HEK293 (cell line): ENCODE results near the gene SYNGR3.
A peak's percentile ranks its signal among the peaks of the same experiment; 100 is the strongest.

Experiments used
- KLF16 ChIP-seq: fragments of 450-650 bp; formaldehyde crosslinking; IDR thresholded peaks from 2 replicates; pipeline ENCODE4 v1.5.1; 2017; ENCODE audit warnings: missing biosample characterization, missing genetic modification characterization
- MYNN ChIP-seq: fragments of 450-650 bp; formaldehyde crosslinking; IDR thresholded peaks from 2 replicates; pipeline ENCODE4 v1.5.1; 2016; ENCODE audit warnings: missing biosample characterization, missing genetic modification characterization, borderline replicate concordance
- RBAK ChIP-seq: fragments of 450-650 bp; formaldehyde crosslinking; IDR thresholded peaks from 2 replicates; pipeline ENCODE4 v1.5.1; 2016; ENCODE audit warnings: missing biosample characterization, missing genetic modification characterization
- REPIN1 ChIP-seq: fragments of 450-650 bp; formaldehyde crosslinking; IDR thresholded peaks from 2 replicates; pipeline ENCODE4 v1.5.1; 2017; ENCODE audit warnings: missing biosample characterization, missing genetic modification characterization, low read depth
- SP2 ChIP-seq: fragments of 450-650 bp; formaldehyde crosslinking; IDR thresholded peaks from 2 replicates; pipeline ENCODE4 v1.5.1; 2016; ENCODE audit warnings: missing biosample characterization, missing genetic modification characterization
- TCF7L2 ChIP-seq: IDR thresholded peaks from 2 replicates; pipeline ENCODE4 v1.6.1; 2011; ENCODE audit warnings: low read depth, mild to moderate bottlenecking, inconsistent platforms, low read length, moderate library complexity, borderline replicate concordance
- ZEB2 ChIP-seq: fragments of 450-650 bp; formaldehyde crosslinking; IDR thresholded peaks from 2 replicates; pipeline ENCODE4 v1.5.1; 2016; ENCODE audit warnings: missing biosample characterization, missing genetic modification characterization
- ZFP3 ChIP-seq: fragments of 450-650 bp; formaldehyde crosslinking; IDR thresholded peaks from 2 replicates; pipeline ENCODE4 v1.5.1; 2016; ENCODE audit warnings: low read depth, missing biosample characterization, missing genetic modification characterization
- ZNF223 ChIP-seq: fragments of 450-650 bp; formaldehyde crosslinking; IDR thresholded peaks from 2 replicates; pipeline ENCODE4 v1.5.1; 2016; ENCODE audit warnings: missing biosample characterization, missing genetic modification characterization
- ZNF23 ChIP-seq: fragments of 450-650 bp; formaldehyde crosslinking; IDR thresholded peaks from 2 replicates; pipeline ENCODE4 v1.5.1; 2016; ENCODE audit warnings: missing biosample characterization, missing genetic modification characterization, borderline replicate concordance
- ZNF266 ChIP-seq: fragments of 450-650 bp; formaldehyde crosslinking; IDR thresholded peaks from 2 replicates; pipeline ENCODE4 v1.5.1; 2016; ENCODE audit warnings: missing biosample characterization, missing genetic modification characterization, low read depth
- ZNF426 ChIP-seq: fragments of 450-650 bp; formaldehyde crosslinking; IDR thresholded peaks from 2 replicates; pipeline ENCODE4 v1.5.1; 2017; ENCODE audit warnings: missing biosample characterization, missing genetic modification characterization, mild to moderate bottlenecking, inconsistent platforms, moderate library complexity
- ZNF48 ChIP-seq: fragments of 450-650 bp; formaldehyde crosslinking; IDR thresholded peaks from 2 replicates; pipeline ENCODE4 v1.5.1; 2016; ENCODE audit warnings: missing biosample characterization, missing genetic modification characterization
- ZNF529 ChIP-seq: fragments of 450-650 bp; formaldehyde crosslinking; IDR thresholded peaks from 2 replicates; pipeline ENCODE4 v1.5.1; 2017; ENCODE audit warnings: missing genetic modification characterization, missing biosample characterization; ENCODE audit not compliant: insufficient replicate concordance
- ZNF548 ChIP-seq: fragments of 450-650 bp; formaldehyde crosslinking; IDR thresholded peaks from 2 replicates; pipeline ENCODE4 v1.5.1; 2016; ENCODE audit warnings: missing biosample characterization, missing genetic modification characterization
- ZNF558 ChIP-seq: fragments of 450-650 bp; formaldehyde crosslinking; IDR thresholded peaks from 2 replicates; pipeline ENCODE4 v1.5.1; 2016; ENCODE audit warnings: missing biosample characterization, missing genetic modification characterization
- ZNF843 ChIP-seq: fragments of 450-650 bp; formaldehyde crosslinking; IDR thresholded peaks from 2 replicates; pipeline ENCODE4 v1.5.1; 2016; ENCODE audit warnings: missing biosample characterization, missing genetic modification characterization
- TF ChIP-seq, protein P1 (sequence below): fragments of 450-650 bp; formaldehyde crosslinking; IDR thresholded peaks from 2 replicates; pipeline ENCODE4 v1.5.1; 2016; ENCODE audit warnings: missing biosample characterization, missing genetic modification characterization
- TF ChIP-seq, protein P2 (sequence below): fragments of 450-650 bp; formaldehyde crosslinking; IDR thresholded peaks from 2 replicates; pipeline ENCODE4 v1.5.1; 2016; ENCODE audit warnings: missing biosample characterization, missing genetic modification characterization
- TF ChIP-seq, protein P3 (sequence below): fragments of 450-650 bp; formaldehyde crosslinking; IDR thresholded peaks from 2 replicates; pipeline ENCODE4 v1.5.1; 2016; ENCODE audit warnings: missing biosample characterization, missing genetic modification characterization
- TF ChIP-seq, protein P4 (sequence below): fragments of 450-650 bp; IDR thresholded peaks from 2 replicates; pipeline ENCODE4 v1.5.1; 2018; ENCODE audit warnings: missing biosample characterization, missing genetic modification characterization
- TF ChIP-seq, protein P5 (sequence below): fragments of 450-650 bp; IDR thresholded peaks from 2 replicates; pipeline ENCODE4 v1.5.1; 2018; ENCODE audit warnings: missing biosample characterization, mild to moderate bottlenecking, missing genetic modification characterization
- TF ChIP-seq, protein P6 (sequence below): fragments of 450-650 bp; formaldehyde crosslinking; IDR thresholded peaks from 2 replicates; pipeline ENCODE4 v1.5.1; 2016; ENCODE audit warnings: missing biosample characterization, missing genetic modification characterization
- TF ChIP-seq, protein P7 (sequence below): fragments of 450-650 bp; formaldehyde crosslinking; IDR thresholded peaks from 2 replicates; pipeline ENCODE4 v1.5.1; 2016; ENCODE audit warnings: missing biosample characterization, missing genetic modification characterization
- TF ChIP-seq, protein P8 (sequence below): fragments of 450-650 bp; formaldehyde crosslinking; IDR thresholded peaks from 2 replicates; pipeline ENCODE4 v1.5.1; 2017; ENCODE audit warnings: missing biosample characterization, missing genetic modification characterization

Gene SYNGR3

DNA sequence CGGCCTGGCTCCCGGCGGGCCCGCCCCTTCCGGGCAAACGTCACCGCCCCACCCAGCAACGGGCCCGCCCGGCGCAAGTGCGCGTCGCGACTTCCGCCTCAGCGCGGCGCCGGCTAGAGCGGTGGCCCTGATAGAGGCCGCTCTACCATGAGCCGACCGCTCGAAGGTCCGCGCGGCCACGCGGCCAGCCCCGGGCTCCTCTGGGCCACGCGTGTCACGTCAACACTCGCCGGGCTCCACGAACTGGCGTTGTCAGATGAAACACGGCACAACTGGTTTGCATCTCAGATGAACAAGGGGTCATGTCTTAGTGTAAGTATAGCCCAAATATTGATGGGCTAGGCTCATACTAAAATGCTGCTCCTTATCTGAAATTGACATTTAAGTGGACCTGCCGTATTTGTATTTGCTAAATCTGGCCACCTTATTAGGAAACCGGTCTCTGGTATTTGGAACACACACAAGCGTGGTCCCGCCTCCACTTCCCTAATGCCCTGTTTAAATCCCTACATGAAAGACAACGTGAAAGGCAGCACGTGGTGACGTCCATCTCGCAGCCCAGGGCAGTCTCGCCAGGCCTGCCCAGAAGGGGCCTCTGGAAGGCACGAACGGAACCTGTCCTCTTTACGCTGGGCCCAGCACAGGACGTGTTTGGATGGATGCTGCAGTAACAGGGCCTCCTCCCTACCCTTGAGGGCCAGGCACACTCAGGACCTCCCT is 20.2 kb downstream of the SYNGR3 start, which contains the start of gene ZNF598 (continued):
- TF ChIP-seq, protein P1, sequence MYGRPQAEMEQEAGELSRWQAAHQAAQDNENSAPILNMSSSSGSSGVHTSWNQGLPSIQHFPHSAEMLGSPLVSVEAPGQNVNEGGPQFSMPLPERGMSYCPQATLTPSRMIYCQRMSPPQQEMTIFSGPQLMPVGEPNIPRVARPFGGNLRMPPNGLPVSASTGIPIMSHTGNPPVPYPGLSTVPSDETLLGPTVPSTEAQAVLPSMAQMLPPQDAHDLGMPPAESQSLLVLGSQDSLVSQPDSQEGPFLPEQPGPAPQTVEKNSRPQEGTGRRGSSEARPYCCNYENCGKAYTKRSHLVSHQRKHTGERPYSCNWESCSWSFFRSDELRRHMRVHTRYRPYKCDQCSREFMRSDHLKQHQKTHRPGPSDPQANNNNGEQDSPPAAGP (tag by site-specific recombination) = peak; percentile 49; the same call in 1 of the 2 replicates
- peak; percentile 76 for TF ChIP-seq ZEB2 (tag by site-specific recombination)
- TF ChIP-seq TCF7L2 = no peak
- no peak for TF ChIP-seq ZNF426 (tag by site-specific recombination)
- TF ChIP-seq ZNF266 (tag by site-specific recombination) = no peak
- TF ChIP-seq ZNF23 (tag by site-specific recombination) = no peak
- no peak for TF ChIP-seq ZNF548 (tag by site-specific recombination)
- peak; percentile 51 for TF ChIP-seq SP2
- TF ChIP-seq, protein P2, sequence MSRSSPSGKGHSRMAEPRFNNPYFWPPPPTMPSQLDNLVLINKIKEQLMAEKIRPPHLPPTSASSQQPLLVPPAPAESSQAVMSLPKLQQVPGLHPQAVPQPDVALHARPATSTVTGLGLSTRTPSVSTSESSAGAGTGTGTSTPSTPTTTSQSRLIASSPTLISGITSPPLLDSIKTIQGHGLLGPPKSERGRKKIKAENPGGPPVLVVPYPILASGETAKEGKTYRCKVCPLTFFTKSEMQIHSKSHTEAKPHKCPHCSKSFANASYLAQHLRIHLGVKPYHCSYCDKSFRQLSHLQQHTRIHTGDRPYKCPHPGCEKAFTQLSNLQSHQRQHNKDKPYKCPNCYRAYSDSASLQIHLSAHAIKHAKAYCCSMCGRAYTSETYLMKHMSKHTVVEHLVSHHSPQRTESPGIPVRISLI (tag by site-specific recombination) = no peak
- TF ChIP-seq ZNF558 (tag by site-specific recombination) = no peak
- TF ChIP-seq ZNF529 (tag by site-specific recombination) = no peak
- TF ChIP-seq ZNF48 = no peak
- no peak for TF ChIP-seq ZNF223
- TF ChIP-seq, protein P3, sequence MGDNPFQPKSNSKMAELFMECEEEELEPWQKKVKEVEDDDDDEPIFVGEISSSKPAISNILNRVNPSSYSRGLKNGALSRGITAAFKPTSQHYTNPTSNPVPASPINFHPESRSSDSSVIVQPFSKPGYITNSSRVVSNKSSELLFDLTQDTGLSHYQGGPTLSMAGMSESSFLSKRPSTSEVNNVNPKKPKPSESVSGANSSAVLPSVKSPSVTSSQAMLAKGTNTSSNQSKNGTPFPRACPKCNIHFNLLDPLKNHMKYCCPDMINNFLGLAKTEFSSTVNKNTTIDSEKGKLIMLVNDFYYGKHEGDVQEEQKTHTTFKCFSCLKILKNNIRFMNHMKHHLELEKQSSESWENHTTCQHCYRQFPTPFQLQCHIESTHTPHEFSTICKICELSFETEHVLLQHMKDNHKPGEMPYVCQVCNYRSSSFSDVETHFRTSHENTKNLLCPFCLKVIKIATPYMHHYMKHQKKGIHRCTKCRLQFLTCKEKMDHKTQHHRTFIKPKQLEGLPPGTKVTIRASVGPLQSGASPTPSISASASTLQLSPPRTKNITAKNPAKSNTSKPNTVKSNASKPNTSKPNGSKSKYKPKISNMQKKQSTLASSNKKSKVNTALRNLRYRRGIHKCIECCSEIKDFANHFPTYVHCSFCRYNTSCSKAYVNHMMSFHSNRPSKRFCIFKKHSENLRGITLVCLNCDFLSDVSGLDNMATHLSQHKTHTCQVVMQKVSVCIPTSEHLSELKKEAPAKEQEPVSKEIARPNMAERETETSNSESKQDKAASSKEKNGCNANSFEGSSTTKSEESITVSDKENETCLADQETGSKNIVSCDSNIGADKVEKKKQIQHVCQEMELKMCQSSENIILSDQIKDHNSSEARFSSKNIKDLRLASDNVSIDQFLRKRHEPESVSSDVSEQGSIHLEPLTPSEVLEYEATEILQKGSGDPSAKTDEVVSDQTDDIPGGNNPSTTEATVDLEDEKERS (tag by site-specific recombination) = no peak
- TF ChIP-seq ZNF843 (tag by site-specific recombination) = peak; percentile 77
- no peak for TF ChIP-seq MYNN (tag by site-specific recombination)
- no peak for TF ChIP-seq REPIN1
- peak; percentile 75; the same call in 1 of the 2 replicates for TF ChIP-seq KLF16 (tag by site-specific recombination)
- TF ChIP-seq, protein P4, sequence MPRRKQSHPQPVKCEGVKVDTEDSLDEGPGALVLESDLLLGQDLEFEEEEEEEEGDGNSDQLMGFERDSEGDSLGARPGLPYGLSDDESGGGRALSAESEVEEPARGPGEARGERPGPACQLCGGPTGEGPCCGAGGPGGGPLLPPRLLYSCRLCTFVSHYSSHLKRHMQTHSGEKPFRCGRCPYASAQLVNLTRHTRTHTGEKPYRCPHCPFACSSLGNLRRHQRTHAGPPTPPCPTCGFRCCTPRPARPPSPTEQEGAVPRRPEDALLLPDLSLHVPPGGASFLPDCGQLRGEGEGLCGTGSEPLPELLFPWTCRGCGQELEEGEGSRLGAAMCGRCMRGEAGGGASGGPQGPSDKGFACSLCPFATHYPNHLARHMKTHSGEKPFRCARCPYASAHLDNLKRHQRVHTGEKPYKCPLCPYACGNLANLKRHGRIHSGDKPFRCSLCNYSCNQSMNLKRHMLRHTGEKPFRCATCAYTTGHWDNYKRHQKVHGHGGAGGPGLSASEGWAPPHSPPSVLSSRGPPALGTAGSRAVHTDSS = peak; percentile 27; the same call in 1 of the 2 replicates
- no peak for TF ChIP-seq ZFP3
- TF ChIP-seq, protein P5, sequence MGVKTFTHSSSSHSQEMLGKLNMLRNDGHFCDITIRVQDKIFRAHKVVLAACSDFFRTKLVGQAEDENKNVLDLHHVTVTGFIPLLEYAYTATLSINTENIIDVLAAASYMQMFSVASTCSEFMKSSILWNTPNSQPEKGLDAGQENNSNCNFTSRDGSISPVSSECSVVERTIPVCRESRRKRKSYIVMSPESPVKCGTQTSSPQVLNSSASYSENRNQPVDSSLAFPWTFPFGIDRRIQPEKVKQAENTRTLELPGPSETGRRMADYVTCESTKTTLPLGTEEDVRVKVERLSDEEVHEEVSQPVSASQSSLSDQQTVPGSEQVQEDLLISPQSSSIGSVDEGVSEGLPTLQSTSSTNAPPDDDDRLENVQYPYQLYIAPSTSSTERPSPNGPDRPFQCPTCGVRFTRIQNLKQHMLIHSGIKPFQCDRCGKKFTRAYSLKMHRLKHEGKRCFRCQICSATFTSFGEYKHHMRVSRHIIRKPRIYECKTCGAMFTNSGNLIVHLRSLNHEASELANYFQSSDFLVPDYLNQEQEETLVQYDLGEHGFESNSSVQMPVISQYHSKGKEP (tag by site-specific recombination) = peak; percentile 64; the same call in 1 of the 2 replicates
- TF ChIP-seq, protein P6, sequence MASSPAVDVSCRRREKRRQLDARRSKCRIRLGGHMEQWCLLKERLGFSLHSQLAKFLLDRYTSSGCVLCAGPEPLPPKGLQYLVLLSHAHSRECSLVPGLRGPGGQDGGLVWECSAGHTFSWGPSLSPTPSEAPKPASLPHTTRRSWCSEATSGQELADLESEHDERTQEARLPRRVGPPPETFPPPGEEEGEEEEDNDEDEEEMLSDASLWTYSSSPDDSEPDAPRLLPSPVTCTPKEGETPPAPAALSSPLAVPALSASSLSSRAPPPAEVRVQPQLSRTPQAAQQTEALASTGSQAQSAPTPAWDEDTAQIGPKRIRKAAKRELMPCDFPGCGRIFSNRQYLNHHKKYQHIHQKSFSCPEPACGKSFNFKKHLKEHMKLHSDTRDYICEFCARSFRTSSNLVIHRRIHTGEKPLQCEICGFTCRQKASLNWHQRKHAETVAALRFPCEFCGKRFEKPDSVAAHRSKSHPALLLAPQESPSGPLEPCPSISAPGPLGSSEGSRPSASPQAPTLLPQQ = peak; percentile 78
- TF ChIP-seq, protein P7, sequence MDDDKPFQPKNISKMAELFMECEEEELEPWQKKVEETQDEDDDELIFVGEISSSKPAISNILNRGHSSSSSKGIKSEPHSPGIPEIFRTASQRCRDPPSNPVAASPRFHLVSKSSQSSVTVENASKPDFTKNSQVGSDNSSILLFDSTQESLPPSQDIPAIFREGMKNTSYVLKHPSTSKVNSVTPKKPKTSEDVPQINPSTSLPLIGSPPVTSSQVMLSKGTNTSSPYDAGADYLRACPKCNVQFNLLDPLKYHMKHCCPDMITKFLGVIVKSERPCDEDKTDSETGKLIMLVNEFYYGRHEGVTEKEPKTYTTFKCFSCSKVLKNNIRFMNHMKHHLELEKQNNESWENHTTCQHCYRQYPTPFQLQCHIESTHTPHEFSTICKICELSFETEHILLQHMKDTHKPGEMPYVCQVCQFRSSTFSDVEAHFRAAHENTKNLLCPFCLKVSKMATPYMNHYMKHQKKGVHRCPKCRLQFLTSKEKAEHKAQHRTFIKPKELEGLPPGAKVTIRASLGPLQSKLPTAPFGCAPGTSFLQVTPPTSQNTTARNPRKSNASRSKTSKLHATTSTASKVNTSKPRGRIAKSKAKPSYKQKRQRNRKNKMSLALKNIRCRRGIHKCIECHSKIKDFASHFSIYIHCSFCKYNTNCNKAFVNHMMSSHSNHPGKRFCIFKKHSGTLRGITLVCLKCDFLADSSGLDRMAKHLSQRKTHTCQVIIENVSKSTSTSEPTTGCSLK (tag by site-specific recombination) = no peak
- TF ChIP-seq, protein P8, sequence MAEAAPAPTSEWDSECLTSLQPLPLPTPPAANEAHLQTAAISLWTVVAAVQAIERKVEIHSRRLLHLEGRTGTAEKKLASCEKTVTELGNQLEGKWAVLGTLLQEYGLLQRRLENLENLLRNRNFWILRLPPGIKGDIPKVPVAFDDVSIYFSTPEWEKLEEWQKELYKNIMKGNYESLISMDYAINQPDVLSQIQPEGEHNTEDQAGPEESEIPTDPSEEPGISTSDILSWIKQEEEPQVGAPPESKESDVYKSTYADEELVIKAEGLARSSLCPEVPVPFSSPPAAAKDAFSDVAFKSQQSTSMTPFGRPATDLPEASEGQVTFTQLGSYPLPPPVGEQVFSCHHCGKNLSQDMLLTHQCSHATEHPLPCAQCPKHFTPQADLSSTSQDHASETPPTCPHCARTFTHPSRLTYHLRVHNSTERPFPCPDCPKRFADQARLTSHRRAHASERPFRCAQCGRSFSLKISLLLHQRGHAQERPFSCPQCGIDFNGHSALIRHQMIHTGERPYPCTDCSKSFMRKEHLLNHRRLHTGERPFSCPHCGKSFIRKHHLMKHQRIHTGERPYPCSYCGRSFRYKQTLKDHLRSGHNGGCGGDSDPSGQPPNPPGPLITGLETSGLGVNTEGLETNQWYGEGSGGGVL = no peak
- TF ChIP-seq RBAK (tag by site-specific recombination) = no peak
